Heart left ventricle (tissue), 16 donors: ENCODE results near the gene CUX1. TPM values are rescaled to one million over a fixed set of nuclear protein-coding genes. Genes with fewer than 3 reads are reported as not detected.
"Not testable (repeated sequence)": the region's sequence is repeated elsewhere in the genome, so short reads cannot be mapped to it uniquely, and the experiment has no call there.

ENCODE experiments used
- ATAC-seq, 4 donors: fragments of 200-7000 bp; cut with Tn5 transposase; one replicate each; pipeline ENCODE4 v1.9.1; 2020 to 2022; ENCODE audit warnings: moderate library complexity in 4 of 4, mild to moderate bottlenecking in 3 of 4, moderate number of reproducible peaks in 1 of 4
- DNase-seq, 5 donors: peaks; one replicate each; pipeline ENCODE4 v3.0.0-alpha.2; 2020
- H3K27ac ChIP-seq, 12 donors: fragments of 200-600 bp; sonication (generic) in 4 of 12; one replicate each; pipeline versions ENCODE4 v1.5.0 to v1.8.0; 2016 to 2022; ENCODE audit warnings: mild to moderate bottlenecking in 2 of 12
- H3K27me3 ChIP-seq, 9 donors: fragments of 200-600 bp; sonication (generic) in 2 of 9; one replicate each; pipeline versions ENCODE4 v1.5.1 to v1.8.0; 2016 to 2022; ENCODE audit warnings: mild to moderate bottlenecking in 3 of 9
- H3K36me3 ChIP-seq, 9 donors: fragments of 200-600 bp; sonication (generic) in 2 of 9; one replicate each; pipeline versions ENCODE4 v1.5.0 to v1.8.0; 2018 to 2022; ENCODE audit warnings: mild to moderate bottlenecking in 2 of 9
- H3K4me1 ChIP-seq, 12 donors: fragments of 200-600 bp; sonication (generic) in 4 of 12; one replicate each; pipeline versions ENCODE4 v1.5.0 to v1.8.0; 2016 to 2022; ENCODE audit warnings: mild to moderate bottlenecking in 3 of 12
- H3K4me3 ChIP-seq, 12 donors: fragments of 200-600 bp; sonication (generic) in 4 of 12; one replicate each; pipeline versions ENCODE4 v1.5.0 to v1.8.0; 2017 to 2022; ENCODE audit warnings: mild to moderate bottlenecking in 9 of 12, moderate library complexity in 4 of 12
- H3K9me3 ChIP-seq, 12 donors: fragments of 200-600 bp; sonication (generic) in 4 of 12; one replicate each; pipeline versions ENCODE4 v1.5.0 to v1.8.0; 2016 to 2022; ENCODE audit warnings: mild to moderate bottlenecking in 1 of 12
- WGBS, 4 donors: extraction: QIAGEN DNeasy Blood & Tissue Kit in 2 of 4; methylation state at CpG; one replicate each; pipeline versions ENCODE4 v1.1.5 to v1.1.7; 2013 to 2018; 5-methylcytosine and 5-hydroxymethylcytosine counted together
- intact Hi-C, 10 donors: fragments of 100-400 bp; cut with DNase I; formaldehyde crosslinking; loops; one replicate each; pipeline versions ENCODE4 v1.11.1 to v1.14.2; 2022
- microRNA-seq, 4 donors: library from miRNA; unstranded; fragments of <30 nt; microRNA quantifications; one replicate each; pipeline versions ENCODE4 to v1.2.0, GENCODE V29; 2017 to 2020
- polyA plus RNA-seq, 2 donors: library from polyadenylated mRNA; stranded (reverse); fragments of 200-250 nt; gene quantifications; one replicate each; pipeline ENCODE4 v1.2.3, GENCODE V29; 2013
- total RNA-seq, 9 donors: library from RNA; depleted of rRNA in 2 of 9; stranded (reverse); fragments of >200 nt in 2 of 9; fragmentation: NEBNext Ultra II Directional in 3 of 9; extraction: Animal tissue kit (Norgen Biotek cat#: 25700) in 3 of 9; gene quantifications; one replicate each; pipeline versions ENCODE4 v1.1.0 to v1.2.4, GENCODE V29; 2016 to 2023
- donor health status: ischemic (EF 13 %, LVEDD 7.1; RV severe dilation, severe dysfunction).
- donor health status: healthy with polysubstance abuse.
- donor health status: DM: no; HTN: yes; CAD: no.
- donor health status: DM: no; HTN: no; CAD: no.
- donor health status: ischemic (EF 25% LVEDD 6.9; RV normal size, moderate dysfunction).
- donor health status: ischemic (EF 25% LVEDD 5.7; RV mildly dilated, moderate dysfunction).
- donor health status: healthy.
- donor health status: DM: yes; HTN: yes; CAD: no.
- donor health status: ischemic (EF 35%, LVEDD 5.7; RV mildly dilated, moderate dysfunction).
- donor health status: nonischemic (EF 11% LVEDD 7.7; RV severe dilation, severe dysfunction).
- donor health status: DM: yes; HTN: yes; CAD: no.
- donor health status: PGD.
- donor health status: ischemic (EF 29% LVEDD 5.4; RV normal size, mild dysfunction).
- donor health status: nonischemic (EF 23%, LVEDD 6.1; RV moderate dilation, normal function).

The CUX1 gene
- total and polyA plus RNA-seq, 11 donors = 51.9 to 173 (median 122) TPM

- DNase-seq, intact Hi-C loops, H3K27ac ChIP-seq, H3K36me3 ChIP-seq, ATAC-seq, H3K9me3 ChIP-seq, H3K4me1 ChIP-seq, H3K4me3 ChIP-seq: not testable (repeated sequence)
- peaks cover 0 to 24% (median 0%) of the 10 kb centered on the region in 9 donors for H3K27me3 ChIP-seq
- WGBS, 4 donors = 88 to 94% (median 91%) methylated on average over 8 of the region's 8 CpGs
Observed at GRCh38 chr7:102330666-102331460, 513.4 kb downstream of the CUX1 start.

Small RNA genes within 50 kb of the gene (microRNA-seq; reads per million reads assigned to microRNA genes)
- gene MIR4285 = 0 reads per million in 4 donors

Other genes starting within 250 kb of the CUX1 start
- gene MYL10, start 188.3 kb upstream of the CUX1 start, total RNA-seq = not detected
- not detected for gene MYL10, start 188.3 kb upstream of the CUX1 start, polyA plus RNA-seq